Mesenchymal stem cell (in vitro differentiated cells and primary cell): ENCODE measurements around the gene ATP10A.

ENCODE experiments used
- DNase-seq: peaks from one replicate; pipeline ENCODE4 v3.0.0-alpha.2; 2013
- H2AFZ ChIP-seq: one replicate; pipeline ENCODE4 v1.6.1; 2013; ENCODE audit warnings: low read depth, mild to moderate bottlenecking, control low read depth, inconsistent platforms, low read length, moderate library complexity
- H2AK5ac ChIP-seq: 2 replicates; pipeline ENCODE4 v1.6.1; 2013; ENCODE audit warnings: low read length, moderate library complexity, mild to moderate bottlenecking, inconsistent platforms; ENCODE audit not compliant: severe bottlenecking
- H2BK120ac ChIP-seq: one replicate; pipeline ENCODE4 v1.6.1; 2013; ENCODE audit warnings: low read depth, mild to moderate bottlenecking, inconsistent platforms, low read length, moderate library complexity
- H2BK12ac ChIP-seq, 2 experiments: one replicate each; pipeline ENCODE4 v1.6.1; 2013; ENCODE audit warnings: inconsistent platforms in 2 of 2, low read length in 2 of 2, mild to moderate bottlenecking in 2 of 2, moderate library complexity in 2 of 2, control low read depth in 1 of 2
- H2BK15ac ChIP-seq: one replicate; pipeline ENCODE4 v1.6.1; 2013; ENCODE audit warnings: mild to moderate bottlenecking, low read depth, inconsistent platforms; ENCODE audit not compliant: poor library complexity, severe bottlenecking
- H2BK5ac ChIP-seq: 2 replicates; pipeline ENCODE4 v1.6.1; 2013; ENCODE audit warnings: low read depth, mild to moderate bottlenecking, low read length, control low read depth, inconsistent platforms; ENCODE audit not compliant: poor library complexity, severe bottlenecking
- H3K14ac ChIP-seq, 2 experiments: one replicate each; pipeline ENCODE4 v1.6.1; 2013; ENCODE audit warnings: inconsistent platforms in 2 of 2, low read length in 2 of 2, control low read depth in 1 of 2, mild to moderate bottlenecking in 1 of 2, moderate library complexity in 1 of 2
- H3K18ac ChIP-seq, 2 experiments: one replicate each; pipeline ENCODE4 v1.6.1; 2013; ENCODE audit warnings: inconsistent platforms in 2 of 2, low read length in 2 of 2, control low read depth in 1 of 2, low read depth in 1 of 2, mild to moderate bottlenecking in 1 of 2
- H3K23ac ChIP-seq, 2 experiments: one replicate each; pipeline ENCODE4 v1.6.1; 2013; ENCODE audit warnings: inconsistent platforms in 2 of 2, low read length in 2 of 2, mild to moderate bottlenecking in 2 of 2, moderate library complexity in 2 of 2, control low read depth in 1 of 2
- H3K27ac ChIP-seq: 2 replicates; pipeline ENCODE4 v1.5.1; 2013; ENCODE audit warnings: mild to moderate bottlenecking, moderate library complexity, low read length, control low read depth, inconsistent platforms; ENCODE audit not compliant: poor library complexity, severe bottlenecking
- H3K27me3 ChIP-seq, 2 experiments: 2 replicates each; pipeline versions ENCODE4 v1.6.1 to v1.7.0; 2013; ENCODE audit warnings: low read length in 2 of 2, mild to moderate bottlenecking in 2 of 2, moderate library complexity in 2 of 2, control low read depth in 1 of 2, inconsistent platforms in 1 of 2; ENCODE audit not compliant: control insufficient read depth in 1 of 2, insufficient read depth in 1 of 2
- H3K36me3 ChIP-seq, 2 experiments: 2 replicates each; pipeline versions ENCODE4 v1.6.1 to v1.7.0; 2013; ENCODE audit warnings: low read length in 2 of 2, control low read depth in 1 of 2, inconsistent platforms in 1 of 2, low read depth in 1 of 2, mild to moderate bottlenecking in 1 of 2; ENCODE audit not compliant: insufficient read depth in 2 of 2, control insufficient read depth in 1 of 2
- H3K4ac ChIP-seq, 2 experiments: one replicate each; pipeline ENCODE4 v1.6.1; 2013; ENCODE audit warnings: inconsistent platforms in 2 of 2, low read length in 2 of 2, mild to moderate bottlenecking in 2 of 2, moderate library complexity in 2 of 2, control low read depth in 1 of 2, low read depth in 1 of 2
- H3K4me1 ChIP-seq: 2 replicates; pipeline ENCODE4 v1.6.1; 2013; ENCODE audit warnings: low read depth, low read length, control low read depth; ENCODE audit not compliant: control insufficient read depth, insufficient read depth
- H3K4me2 ChIP-seq: 2 replicates; pipeline ENCODE4 v1.6.1; 2013; ENCODE audit warnings: low read length, mild to moderate bottlenecking, inconsistent platforms; ENCODE audit not compliant: poor library complexity, severe bottlenecking
- H3K4me3 ChIP-seq, 2 experiments: 2 replicates each; pipeline versions ENCODE4 v1.5.1 to v1.7.0; 2013; ENCODE audit warnings: low read length in 2 of 2, mild to moderate bottlenecking in 2 of 2, control low read depth in 1 of 2, low read depth in 1 of 2; ENCODE audit not compliant: insufficient read depth in 1 of 2
- H3K79me1 ChIP-seq: replicated peaks from 2 replicates; pipeline ENCODE4 v1.6.1; 2013; ENCODE audit warnings: mild to moderate bottlenecking, control low read depth, low read length, inconsistent platforms; ENCODE audit not compliant: poor library complexity, severe bottlenecking
- H3K9ac ChIP-seq: 2 replicates; pipeline ENCODE4 v1.7.0; 2013; ENCODE audit warnings: mild to moderate bottlenecking, low read length, moderate library complexity
- H3K9me3 ChIP-seq: 2 replicates; pipeline ENCODE4 v1.7.0; 2013; ENCODE audit warnings: mild to moderate bottlenecking, low read length; ENCODE audit not compliant: control insufficient read depth
- H4K8ac ChIP-seq: one replicate; pipeline ENCODE4 v1.6.1; 2013; ENCODE audit warnings: inconsistent platforms, mild to moderate bottlenecking, low read length, moderate library complexity
- H4K91ac ChIP-seq: one replicate; pipeline ENCODE4 v1.6.1; 2013; ENCODE audit warnings: mild to moderate bottlenecking, low read length, inconsistent platforms
- WGBS: methylation state at CpG from one replicate; pipeline ENCODE4 v1.1.7; 2013; ENCODE audit warnings: mixed read lengths; 5-methylcytosine and 5-hydroxymethylcytosine counted together

ATP10A gene

DNA sequence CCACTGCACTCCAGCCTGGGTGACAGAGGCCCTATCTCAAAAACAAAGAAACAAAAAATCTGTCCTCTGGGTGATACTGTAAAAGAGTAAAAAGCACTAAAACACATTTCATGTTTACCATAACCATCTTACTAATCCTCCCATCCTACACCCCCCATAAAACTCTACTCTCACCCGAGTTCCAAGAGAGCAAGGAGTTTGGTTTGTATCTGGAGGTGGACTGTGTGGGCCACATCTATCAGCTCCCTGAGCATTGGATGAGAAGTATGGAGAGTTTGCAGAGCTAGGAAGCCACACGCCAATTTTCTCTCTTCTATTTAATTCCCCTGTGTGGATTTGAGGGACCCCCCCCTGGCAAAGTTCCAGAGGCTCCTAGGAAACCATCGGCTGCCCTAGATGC is 80.0 kb downstream of the ATP10A start:
- no peak overlapping the region for H3K4ac ChIP-seq
- no peak overlapping the region for H4K91ac ChIP-seq

DNA sequence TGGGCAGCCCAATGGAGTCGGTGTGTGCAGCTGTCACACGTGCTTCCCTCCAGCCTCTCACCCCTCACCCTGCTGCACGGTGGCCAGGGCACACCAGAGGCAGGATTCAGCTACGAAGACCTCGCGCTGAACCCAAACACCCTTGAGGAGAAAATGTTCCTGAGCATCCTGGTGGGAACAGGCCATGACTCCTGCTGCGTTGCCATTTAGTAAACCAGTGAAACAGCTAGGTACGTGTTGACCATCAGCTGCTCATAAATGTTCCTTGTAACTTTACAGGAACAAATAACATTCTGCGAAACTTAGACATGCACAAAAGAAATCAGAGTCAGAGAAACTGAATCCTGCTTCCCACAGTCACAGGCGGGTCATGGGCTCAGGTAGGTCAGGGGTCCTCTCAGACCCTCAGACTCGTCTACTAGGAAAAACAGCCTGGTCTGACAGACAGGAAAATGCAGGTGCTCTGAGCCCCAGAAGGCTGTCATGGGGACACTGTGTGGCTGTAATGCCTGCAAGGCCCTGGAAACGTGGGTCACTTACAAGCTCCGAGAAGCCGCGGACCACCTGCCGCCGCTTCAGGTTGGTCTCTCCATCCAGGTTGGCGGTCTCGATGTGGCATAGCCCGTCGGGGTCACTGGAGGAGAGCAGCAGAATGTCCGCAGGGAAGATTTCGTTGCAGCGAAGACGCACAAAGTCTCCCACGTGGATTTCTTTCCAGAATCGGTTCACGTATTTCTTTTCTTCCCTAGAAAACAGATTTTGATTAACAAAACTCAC is 82.5 kb downstream of the ATP10A start:
- H4K8ac ChIP-seq, result no peak overlapping the region
- no peak overlapping the region for H2BK15ac ChIP-seq
- H3K36me3 ChIP-seq, result peaks cover 0 to 27% of the 10 kb centered on the region in 2 experiments
- no peaks in the 10 kb centered on the region for H3K9me3 ChIP-seq
- H3K9ac ChIP-seq, result no peak overlapping the region
- H2BK120ac ChIP-seq, result no peak overlapping the region
- no peak overlapping the region for H2AK5ac ChIP-seq
- no peak overlapping the region for H3K23ac ChIP-seq
- H4K91ac ChIP-seq, result no peak overlapping the region
- H3K14ac ChIP-seq, result no peak overlapping the region
- no peak overlapping the region for H3K4me2 ChIP-seq
- H3K4me1 ChIP-seq, result peaks cover 17% of the 10 kb centered on the region
- no peak overlapping the region for H2BK12ac ChIP-seq
- no peak overlapping the region for H3K4me3 ChIP-seq
- no peak overlapping the region for H3K27ac ChIP-seq
- no peak for DNase-seq
- H3K79me1 ChIP-seq, result peaks cover 20% of the 10 kb centered on the region
- H3K27me3 ChIP-seq, result no peaks in the 10 kb centered on the region
- no peak overlapping the region for H2BK5ac ChIP-seq
- H3K4ac ChIP-seq, result no peak overlapping the region
- no peak overlapping the region for H2AFZ ChIP-seq
- 88% methylated on average over 28 of the region's 28 CpGs for WGBS
- H3K18ac ChIP-seq, result no peak overlapping the region

More for the DNA sequence above, 80.0 kb downstream of the ATP10A start:
- no peak overlapping the region for H3K9ac ChIP-seq
- H2BK120ac ChIP-seq, result no peak overlapping the region
- no peak overlapping the region for H2BK5ac ChIP-seq
- H3K9me3 ChIP-seq, result no peaks in the 10 kb centered on the region
- no peak overlapping the region for H4K8ac ChIP-seq
- no peak overlapping the region for H2BK12ac ChIP-seq
- no peak overlapping the region for H3K4me2 ChIP-seq
- peaks cover 28% of the 10 kb centered on the region for H3K4me1 ChIP-seq
- H3K23ac ChIP-seq, result no peak overlapping the region
- H2AFZ ChIP-seq, result no peak overlapping the region
- no peak overlapping the region for H2BK15ac ChIP-seq
- H3K27ac ChIP-seq, result no peak overlapping the region
- no peaks in the 10 kb centered on the region for H3K27me3 ChIP-seq
- WGBS, result 98% methylated on average over 3 of the region's 3 CpGs
- no peak overlapping the region for H3K18ac ChIP-seq
- H3K14ac ChIP-seq, result no peak overlapping the region
- H3K4me3 ChIP-seq, result no peak overlapping the region
- no peak for DNase-seq
- peaks cover 22% of the 10 kb centered on the region for H3K79me1 ChIP-seq
- peak overlapping the region; percentile 42 for H2AK5ac ChIP-seq
- peaks cover 0 to 19% of the 10 kb centered on the region in 2 experiments for H3K36me3 ChIP-seq

DNA sequence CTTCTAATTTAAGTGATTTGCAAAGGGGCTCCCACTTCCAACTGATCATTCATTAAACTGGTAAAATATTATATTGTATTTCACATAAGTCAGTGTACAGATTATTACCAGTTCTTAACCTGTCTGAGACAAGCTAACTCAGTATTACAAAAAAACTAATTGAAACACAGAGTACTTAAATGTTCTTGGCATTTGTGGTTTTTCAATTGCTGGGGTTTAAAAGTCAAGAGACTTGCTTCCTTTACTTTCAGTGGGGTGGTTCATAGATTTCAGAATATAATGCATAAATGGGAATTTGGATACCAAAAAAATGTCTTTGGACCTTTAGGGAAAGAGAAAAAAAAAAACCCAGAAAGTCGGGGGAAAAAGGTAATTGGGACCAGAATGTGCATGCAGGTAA is 85.0 kb downstream of the ATP10A start:
- H3K9me3 ChIP-seq, result no peaks in the 10 kb centered on the region
- 82% methylated on average over 1 of the region's 1 CpG for WGBS
- H3K18ac ChIP-seq, result no peak overlapping the region
- no peak overlapping the region for H3K4me2 ChIP-seq
- peaks cover 21% of the 10 kb centered on the region for H3K79me1 ChIP-seq
- H3K4me1 ChIP-seq, result peaks cover 7% of the 10 kb centered on the region
- H4K8ac ChIP-seq, result no peak overlapping the region
- no peak overlapping the region for H3K23ac ChIP-seq
- no peak overlapping the region for H3K14ac ChIP-seq
- H3K9ac ChIP-seq, result no peak overlapping the region
- no peak overlapping the region for H4K91ac ChIP-seq
- peaks cover 0 to 29% of the 10 kb centered on the region in 2 experiments for H3K36me3 ChIP-seq
- H3K27ac ChIP-seq, result no peak overlapping the region
- H3K4me3 ChIP-seq, result no peak overlapping the region
- H3K27me3 ChIP-seq, result no peaks in the 10 kb centered on the region
- no peak overlapping the region for H2BK120ac ChIP-seq
- no peak overlapping the region for H2BK12ac ChIP-seq
- H2BK5ac ChIP-seq, result no peak overlapping the region
- no peak overlapping the region for H2BK15ac ChIP-seq
- H2AK5ac ChIP-seq, result no peak overlapping the region
- no peak overlapping the region for H2AFZ ChIP-seq
- DNase-seq, result no peak
- H3K4ac ChIP-seq, result no peak overlapping the region

DNA sequence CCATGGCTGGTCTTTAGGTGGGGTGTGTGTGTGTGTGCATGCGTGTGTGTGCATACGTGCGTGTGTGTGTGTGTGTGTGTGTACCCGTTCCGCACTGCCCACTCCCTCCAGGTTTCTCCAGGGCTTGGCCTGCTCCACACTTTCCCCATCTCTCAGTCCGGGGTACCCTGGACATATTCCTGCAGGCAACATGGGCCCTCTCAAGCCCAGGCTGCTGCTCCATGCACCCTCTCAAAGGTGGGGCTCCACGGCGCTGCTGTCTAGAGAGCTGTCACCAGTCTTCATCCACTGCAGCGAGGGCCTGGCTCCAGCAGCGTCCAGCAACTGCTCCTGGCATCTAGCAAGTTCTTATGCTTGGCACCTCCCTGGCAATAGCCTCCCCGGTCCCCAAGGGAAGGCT is 86.1 kb downstream of the ATP10A start:
- Histone ChIP-seq H2BK5ac (no peak overlapping the region), H3K4me2 (no peak overlapping the region), H3K79me1 (peaks cover 26% of the 10 kb centered on the region), H2AK5ac (no peak overlapping the region), H3K4me1 (peaks cover 7% of the 10 kb centered on the region), H2BK12ac (no peak overlapping the region), H3K27ac (no peak overlapping the region), H3K4ac (no peak overlapping the region), H3K36me3 (peaks cover 0 to 30% of the 10 kb centered on the region in 2 experiments), H2AFZ (no peak overlapping the region), H2BK15ac (no peak overlapping the region), H2BK120ac (no peak overlapping the region), H4K8ac (no peak overlapping the region), H3K27me3 (no peaks in the 10 kb centered on the region), H3K9ac (no peak overlapping the region), H3K14ac (no peak overlapping the region), H4K91ac (no peak overlapping the region), H3K9me3 (no peaks in the 10 kb centered on the region), H3K23ac (no peak overlapping the region), H3K4me3 (no peak overlapping the region), H3K18ac (no peak overlapping the region)
- no peak for DNase-seq
- WGBS, result 82% methylated on average over 5 of the region's 11 CpGs
